ENCODE measurements around the gene AUNIP.
A peak's percentile ranks its signal among the peaks of the same experiment; 100 is the strongest.
"Not testable (repeated sequence)": the region's sequence is repeated elsewhere in the genome, so short reads cannot be mapped to it uniquely, and the experiment has no call there.

AUNIP gene

GRCh38 chr1:25861316-25862286 lies 2.3 kb upstream of the AUNIP start:
- Mint-ChIP-seq H3K4me1 (peaks cover 24% of the 10 kb centered on the region), H3K27ac (peak overlapping the region; percentile 21), H3K36me3 (peaks cover 14% of the 10 kb centered on the region), H3K9me3 (no peaks in the 10 kb centered on the region), H3K27me3 (no peaks in the 10 kb centered on the region), H3K4me3 (peak overlapping the region; percentile 11)
- no peak for ATAC-seq

- peak overlapping the region; percentile 75 for H3K4me3 Mint-ChIP-seq
- peaks cover 24% of the 10 kb centered on the region for H3K4me1 Mint-ChIP-seq
- H3K9me3 Mint-ChIP-seq = no peaks in the 10 kb centered on the region
- peak overlapping the region; percentile 89 for H3K27ac Mint-ChIP-seq
- no peak for ATAC-seq
- peaks cover 9% of the 10 kb centered on the region for H3K36me3 Mint-ChIP-seq
- H3K27me3 Mint-ChIP-seq = no peaks in the 10 kb centered on the region
Measured at GRCh38 chr1:25858494-25858893, 763 bp downstream of the AUNIP start.

- Mint-ChIP-seq H3K4me3 (no peak overlapping the region), H3K27me3 (no peaks in the 10 kb centered on the region), H3K9me3 (no peaks in the 10 kb centered on the region), H3K4me1 (peaks cover 24% of the 10 kb centered on the region), H3K36me3 (no peaks in the 10 kb centered on the region), H3K27ac (no peak overlapping the region)
- ATAC-seq = no peak
Measured at GRCh38 chr1:25856856-25857255, 2.4 kb downstream of the AUNIP start.

- H3K27me3 Mint-ChIP-seq = no peaks in the 10 kb centered on the region
- no peak overlapping the region for H3K27ac Mint-ChIP-seq
- H3K9me3 Mint-ChIP-seq = no peaks in the 10 kb centered on the region
- peaks cover 12% of the 10 kb centered on the region for H3K4me1 Mint-ChIP-seq
- ATAC-seq = no peak
- H3K4me3 Mint-ChIP-seq = no peak overlapping the region
- no peaks in the 10 kb centered on the region for H3K36me3 Mint-ChIP-seq
Measured at GRCh38 chr1:25854554-25854953, 4.7 kb downstream of the AUNIP start.

GRCh38 chr1:25848531-25848930 lies 10.7 kb downstream of the AUNIP start:
- ATAC-seq = no peak
- Mint-ChIP-seq H3K36me3 (no peaks in the 10 kb centered on the region), H3K27me3 (no peaks in the 10 kb centered on the region), H3K4me1 (peaks cover 13% of the 10 kb centered on the region), H3K9me3 (no peaks in the 10 kb centered on the region), H3K4me3 (no peak overlapping the region), H3K27ac (no peak overlapping the region)

- ATAC-seq = no peak
- Mint-ChIP-seq H3K4me3 (no peak overlapping the region), H3K4me1 (peaks cover 13% of the 10 kb centered on the region), H3K36me3 (no peaks in the 10 kb centered on the region), H3K27ac (no peak overlapping the region), H3K9me3 (no peaks in the 10 kb centered on the region), H3K27me3 (no peaks in the 10 kb centered on the region)
Measured at GRCh38 chr1:25847929-25848328, 11.3 kb downstream of the AUNIP start.

- peak overlapping the region; percentile 77 for H3K27ac Mint-ChIP-seq
- peaks cover under 1% of the 10 kb centered on the region for H3K36me3 Mint-ChIP-seq
- no peaks in the 10 kb centered on the region for H3K27me3 Mint-ChIP-seq
- no peak overlapping the region for H3K4me3 Mint-ChIP-seq
- no peaks in the 10 kb centered on the region for H3K9me3 Mint-ChIP-seq
- ATAC-seq = no peak
- peaks cover 13% of the 10 kb centered on the region for H3K4me1 Mint-ChIP-seq
Measured at GRCh38 chr1:25845664-25846063, 13.6 kb downstream of the AUNIP start.

- Mint-ChIP-seq H3K4me1 (peaks cover 13% of the 10 kb centered on the region), H3K27me3 (no peaks in the 10 kb centered on the region), H3K36me3 (peaks cover 9% of the 10 kb centered on the region), H3K27ac (peak overlapping the region; percentile 77), H3K9me3 (peaks cover 5% of the 10 kb centered on the region), H3K4me3 (no peak overlapping the region)
- peak; percentile 83 for ATAC-seq
Measured at GRCh38 chr1:25844536-25845337, 14.5 kb downstream of the AUNIP start.

GRCh38 chr1:25843483-25843882 lies 15.8 kb downstream of the AUNIP start:
- no peaks in the 10 kb centered on the region for H3K27me3 Mint-ChIP-seq
- no peak for ATAC-seq
- H3K4me3 Mint-ChIP-seq = no peak overlapping the region
- no peak overlapping the region for H3K27ac Mint-ChIP-seq
- peaks cover 13% of the 10 kb centered on the region for H3K4me1 Mint-ChIP-seq
- peaks cover 10% of the 10 kb centered on the region for H3K36me3 Mint-ChIP-seq
- peaks cover 5% of the 10 kb centered on the region for H3K9me3 Mint-ChIP-seq

GRCh38 chr1:25839808-25840207 lies 19.4 kb downstream of the AUNIP start:
- not testable (repeated sequence) for H3K27ac Mint-ChIP-seq, H3K4me1 Mint-ChIP-seq, ATAC-seq, H3K4me3 Mint-ChIP-seq, H3K9me3 Mint-ChIP-seq, H3K27me3 Mint-ChIP-seq
- H3K36me3 Mint-ChIP-seq = peaks cover 19% of the 10 kb centered on the region

GRCh38 chr1:25837262-25837875 lies 21.9 kb downstream of the AUNIP start:
- Mint-ChIP-seq H3K27ac (no peak overlapping the region), H3K9me3 (peaks cover 5% of the 10 kb centered on the region), H3K27me3 (no peaks in the 10 kb centered on the region), H3K4me3 (no peak overlapping the region), H3K36me3 (peaks cover 32% of the 10 kb centered on the region), H3K4me1 (no peaks in the 10 kb centered on the region)
- no peak for ATAC-seq

GRCh38 chr1:25836695-25837094 lies 22.6 kb downstream of the AUNIP start:
- Mint-ChIP-seq H3K36me3 (peaks cover 38% of the 10 kb centered on the region), H3K9me3 (peaks cover 5% of the 10 kb centered on the region), H3K4me1 (no peaks in the 10 kb centered on the region), H3K27me3 (no peaks in the 10 kb centered on the region), H3K27ac (no peak overlapping the region), H3K4me3 (no peak overlapping the region)
- ATAC-seq = no peak

GRCh38 chr1:25834894-25835293 lies 24.4 kb downstream of the AUNIP start:
- no peak for ATAC-seq
- H3K27me3 Mint-ChIP-seq = no peaks in the 10 kb centered on the region
- H3K36me3 Mint-ChIP-seq = peaks cover 49% of the 10 kb centered on the region
- H3K4me1 Mint-ChIP-seq = no peaks in the 10 kb centered on the region
- H3K9me3 Mint-ChIP-seq = peaks cover 2% of the 10 kb centered on the region
- no peak overlapping the region for H3K4me3 Mint-ChIP-seq
- H3K27ac Mint-ChIP-seq = no peak overlapping the region

- Mint-ChIP-seq H3K4me3 (no peak overlapping the region), H3K9me3 (no peaks in the 10 kb centered on the region), H3K36me3 (peaks cover 57% of the 10 kb centered on the region), H3K27me3 (no peaks in the 10 kb centered on the region), H3K4me1 (no peaks in the 10 kb centered on the region), H3K27ac (no peak overlapping the region)
- ATAC-seq = no peak
Measured at GRCh38 chr1:25833158-25833557, 26.1 kb downstream of the AUNIP start.

- peaks cover 63% of the 10 kb centered on the region for H3K36me3 Mint-ChIP-seq
- no peak overlapping the region for H3K4me3 Mint-ChIP-seq
- H3K27me3 Mint-ChIP-seq = no peaks in the 10 kb centered on the region
- no peaks in the 10 kb centered on the region for H3K9me3 Mint-ChIP-seq
- no peak for ATAC-seq
- no peaks in the 10 kb centered on the region for H3K4me1 Mint-ChIP-seq
- no peak overlapping the region for H3K27ac Mint-ChIP-seq
Measured at GRCh38 chr1:25832336-25833037, 26.8 kb downstream of the AUNIP start.
